ENCODE measurements around the gene PET100. TPM values are rescaled to one million over a fixed set of nuclear protein-coding genes. Genes with fewer than 3 reads are reported as not detected.

Gene PET100
- polyA plus RNA-seq, 3 donors = 39.6 to 101 (median 62.3) TPM

Other genes with a start within 250 kb of the PET100 start
- gene PEX11G, start 140.8 kb upstream of the PET100 start, polyA plus RNA-seq = 1 to 10 TPM; 4.0 to 7.8 (median 7.0) TPM
- gene ZNF358, start 113.7 kb upstream of the PET100 start, polyA plus RNA-seq = 10 to 100 TPM; 21.4 to 62.9 (median 49.1) TPM
- 10 to 100 TPM; 12.1 to 38.2 (median 34.3) TPM for gene MCOLN1, start 107.2 kb upstream of the PET100 start, polyA plus RNA-seq
- 10 to 100 TPM; 18.0 to 31.3 (median 30.7) TPM for gene PNPLA6, start 94.1 kb upstream of the PET100 start, polyA plus RNA-seq
- 10 to 100 TPM in 1 of 3 donors, 1 to 10 TPM in 1, under 1 TPM in 1; 0.11 to 23.1 (median 2.2) TPM for gene CAMSAP3, start 33.9 kb upstream of the PET100 start, polyA plus RNA-seq
- 10 to 100 TPM; 23.3 to 33.7 (median 29.4) TPM for gene XAB2, start 248 bp upstream of the PET100 start, polyA plus RNA-seq
- 1 to 10 TPM in 1 of 3 donors, under 1 TPM in 1, not detected in 1; 0.10 to 3.7 TPM for gene PCP2, start 3.9 kb downstream of the PET100 start, polyA plus RNA-seq
- 100 to 1,000 TPM in 1 of 3 donors, 10 to 100 TPM in 2; 43.6 to 114 (median 83.1) TPM for gene STXBP2, start 7.3 kb downstream of the PET100 start, polyA plus RNA-seq
- 10 to 100 TPM in 2 of 3 donors, 1 to 10 TPM in 1; 5.0 to 20.0 (median 15.1) TPM for gene RETN, start 39.3 kb downstream of the PET100 start, polyA plus RNA-seq
- gene MCEMP1, start 47.3 kb downstream of the PET100 start, polyA plus RNA-seq = 10 to 100 TPM in 2 of 3 donors, under 1 TPM in 1; 0.76 to 36.0 (median 20.8) TPM
- 100 to 1,000 TPM in 1 of 3 donors, 10 to 100 TPM in 2; 58.0 to 146 (median 75.1) TPM for gene TRAPPC5, start 51.0 kb downstream of the PET100 start, polyA plus RNA-seq
- under 1 TPM; 0.22 to 0.39 (median 0.38) TPM for gene FCER2, start 72.3 kb downstream of the PET100 start, polyA plus RNA-seq
- 10 to 100 TPM in 1 of 3 donors, 1 to 10 TPM in 2; 2.7 to 21.5 (median 7.2) TPM for gene CLEC4G, start 102.3 kb downstream of the PET100 start, polyA plus RNA-seq
- 10 to 100 TPM in 2 of 3 donors, 1 to 10 TPM in 1; 1.3 to 12.8 (median 12.7) TPM for gene CD209, start 117.7 kb downstream of the PET100 start, polyA plus RNA-seq
- 1 to 10 TPM in 1 of 3 donors, under 1 TPM in 1, not detected in 1; 0.16 to 3.7 TPM for gene CLEC4M, start 133.4 kb downstream of the PET100 start, polyA plus RNA-seq
- gene EVI5L, start 200.4 kb downstream of the PET100 start, polyA plus RNA-seq = 10 to 100 TPM in 1 of 3 donors, 1 to 10 TPM in 2; 3.9 to 10.2 (median 8.4) TPM
- gene PRR36, start 244.6 kb downstream of the PET100 start, polyA plus RNA-seq = under 1 TPM in 2 of 3 donors, not detected in 1; 0.04 to 0.78 TPM

Measured in adipose tissue (tissue), 3 donors.